ENCODE results near the gene RABEP1.
"Not testable (repeated sequence)": the region's sequence is repeated elsewhere in the genome, so short reads cannot be mapped to it uniquely, and the experiment has no call there.

Gene RABEP1

DNA sequence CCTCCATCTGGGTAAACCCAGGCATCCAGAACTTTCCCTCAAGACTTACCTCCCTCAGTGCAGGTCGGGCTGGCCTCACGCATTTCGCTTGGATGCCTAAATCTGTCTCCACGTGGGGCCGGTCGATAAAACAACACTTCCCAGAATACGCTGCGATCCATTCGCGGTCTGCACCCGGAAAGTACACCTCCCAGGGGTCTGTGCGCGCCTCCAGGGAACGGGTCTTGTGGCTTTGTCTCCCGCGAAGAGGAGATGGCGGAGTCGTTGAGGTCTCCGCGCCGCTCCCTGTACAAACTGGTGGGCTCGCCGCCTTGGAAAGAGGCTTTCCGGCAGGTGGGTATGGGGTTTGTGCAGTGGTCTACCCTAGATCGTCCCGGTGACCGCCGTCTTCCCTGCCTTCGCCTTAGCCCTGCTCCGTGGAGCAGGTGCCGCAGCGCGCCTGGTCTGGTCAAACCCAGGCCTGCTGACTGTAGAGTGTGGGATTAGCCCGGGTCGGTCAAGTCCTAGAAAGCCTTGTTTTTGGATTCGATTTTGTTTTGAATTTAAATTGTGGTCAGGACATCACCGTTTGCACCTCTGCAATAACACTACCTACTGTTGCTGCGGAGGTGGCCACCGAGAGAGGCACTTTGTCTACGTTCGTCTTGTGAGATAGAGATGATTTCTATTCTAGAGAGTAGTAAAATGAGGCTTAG lies 138.0 kb downstream of the RABEP1 start, which contains the start of gene RPAIN:
TSS of gene RPAIN (plus strand) at position 224 of the 695 bp plus-strand sequence. CDS start at position 253, 29 bp downstream.
- peak; percentile 64 for DNase-seq (ENCODE audit: low read depth, low spot score)

DNA sequence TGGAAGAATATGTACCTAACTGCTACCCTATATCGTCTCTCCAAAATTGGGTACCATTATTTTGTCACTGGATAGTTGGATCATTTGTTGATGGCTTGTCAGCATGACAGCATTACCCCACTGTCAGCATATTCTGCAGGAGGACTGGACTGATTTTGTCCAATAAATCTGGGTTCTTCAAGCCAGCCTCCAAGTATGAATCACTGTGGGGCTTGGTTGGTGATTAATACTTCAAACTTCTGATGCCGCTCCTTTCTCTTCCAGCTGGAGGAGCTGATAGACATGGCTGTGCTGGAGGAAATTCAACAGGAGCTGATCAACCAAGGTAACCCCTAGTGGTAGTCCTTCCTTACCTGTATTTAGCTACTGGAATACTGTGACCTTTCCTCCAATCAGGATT lies 140.4 kb downstream of the RABEP1 start:
- DNase-seq (ENCODE audit: low read depth, low spot score): no peak

DNA sequence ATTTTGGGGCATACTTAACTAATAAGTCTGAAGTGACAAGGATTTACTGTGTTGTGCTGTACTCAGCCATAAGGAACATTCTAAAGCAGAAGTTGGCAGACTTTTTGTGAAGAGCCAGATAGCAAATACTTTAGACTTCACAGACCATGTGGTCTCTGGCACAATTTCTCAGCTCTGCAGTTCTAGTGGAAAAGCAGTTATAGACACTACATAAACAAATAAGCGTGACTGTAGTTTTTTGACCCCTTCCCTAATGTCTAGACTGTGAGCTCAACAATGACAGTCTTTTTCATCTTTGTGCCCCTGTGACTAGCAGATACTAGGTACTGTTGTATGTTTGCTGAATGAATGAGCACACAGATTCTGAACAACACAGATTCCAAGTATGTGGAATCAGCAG lies 142.8 kb downstream of the RABEP1 start:
- DNase-seq (ENCODE audit: low read depth, low spot score): no peak

DNA sequence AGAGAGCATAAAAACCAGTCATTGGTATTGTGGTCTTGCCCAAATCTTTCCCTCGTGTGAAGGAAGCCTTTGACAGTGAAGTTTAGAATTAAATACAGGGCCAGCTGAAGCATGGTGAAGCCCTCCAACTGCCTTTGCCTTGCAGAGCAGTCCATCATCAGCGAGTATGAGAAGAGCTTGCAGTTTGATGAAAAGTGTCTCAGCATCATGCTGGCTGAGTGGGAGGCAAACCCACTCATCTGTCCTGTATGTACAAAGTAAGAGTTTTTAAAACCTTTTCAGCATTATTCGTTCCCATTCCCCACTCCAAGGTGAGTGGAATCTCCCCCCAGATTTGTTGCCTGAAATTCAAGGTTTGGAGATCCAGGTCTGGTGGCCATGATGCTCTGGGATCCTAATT lies 143.7 kb downstream of the RABEP1 start:
- DNase-seq (ENCODE audit: low read depth, low spot score): no peak

DNA sequence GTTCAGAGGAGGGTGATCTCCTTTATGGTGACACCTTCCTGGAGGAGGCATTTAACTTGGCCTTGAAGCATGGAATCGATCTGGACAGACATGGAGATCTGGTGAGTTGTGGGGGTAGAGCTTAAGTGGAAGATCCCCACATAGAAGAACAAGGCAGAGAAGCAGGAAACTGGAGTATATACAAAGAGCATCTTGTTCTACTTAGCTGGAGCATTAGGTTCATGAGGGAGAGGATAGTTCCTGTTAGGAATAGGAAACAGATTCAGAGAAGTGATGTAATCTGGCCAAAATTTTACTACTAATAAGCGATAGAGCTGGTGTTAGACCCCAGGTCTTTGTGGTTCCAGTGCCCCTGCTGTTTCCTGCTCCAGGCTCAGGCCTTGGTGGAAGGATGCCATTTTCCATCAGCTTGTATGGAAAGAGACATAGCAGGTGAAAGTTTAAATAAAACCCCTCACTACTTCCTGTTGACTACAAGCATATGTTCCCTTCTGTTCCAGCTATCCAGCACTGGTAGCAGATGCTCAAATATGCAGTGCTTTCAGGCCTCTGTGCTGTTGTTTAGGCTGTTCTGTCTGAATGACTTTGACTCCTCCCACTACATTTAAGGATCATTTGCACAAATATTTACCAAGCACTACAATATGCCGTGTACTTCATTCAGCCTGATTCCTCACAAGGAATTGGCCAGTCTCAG lies 147.3 kb downstream of the RABEP1 start:
- DNase-seq (ENCODE audit: low read depth, low spot score): no peak

DNA sequence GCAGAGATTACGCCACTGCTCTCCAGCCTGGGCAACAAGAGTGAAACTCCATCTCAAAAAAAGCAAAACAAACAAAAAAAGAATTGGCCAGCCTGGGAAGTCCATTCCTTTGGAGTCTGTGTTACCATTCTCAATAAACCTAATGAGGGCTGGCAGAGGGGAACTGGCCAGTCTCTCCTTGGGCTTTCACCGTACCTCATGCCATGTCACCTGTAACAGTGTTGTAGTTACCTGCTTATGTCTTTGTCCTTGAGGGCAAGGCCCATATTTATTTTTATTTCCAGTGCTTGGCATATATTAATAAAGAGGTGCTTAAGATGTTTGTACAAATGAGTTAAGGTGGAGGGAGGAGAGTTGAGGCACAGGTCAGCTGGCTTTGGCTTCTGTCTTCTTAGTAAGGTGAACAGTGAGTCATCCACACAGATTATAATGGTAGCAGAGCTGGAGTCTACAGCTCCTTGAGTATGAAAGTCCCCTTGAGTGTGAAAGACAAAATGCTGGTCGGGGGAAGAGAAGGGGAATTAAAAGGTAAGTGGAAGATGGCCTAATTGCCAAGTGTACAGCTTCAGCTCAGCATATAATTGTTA lies 148.4 kb downstream of the RABEP1 start:
- no peak for DNase-seq (ENCODE audit: low read depth, low spot score)

DNA sequence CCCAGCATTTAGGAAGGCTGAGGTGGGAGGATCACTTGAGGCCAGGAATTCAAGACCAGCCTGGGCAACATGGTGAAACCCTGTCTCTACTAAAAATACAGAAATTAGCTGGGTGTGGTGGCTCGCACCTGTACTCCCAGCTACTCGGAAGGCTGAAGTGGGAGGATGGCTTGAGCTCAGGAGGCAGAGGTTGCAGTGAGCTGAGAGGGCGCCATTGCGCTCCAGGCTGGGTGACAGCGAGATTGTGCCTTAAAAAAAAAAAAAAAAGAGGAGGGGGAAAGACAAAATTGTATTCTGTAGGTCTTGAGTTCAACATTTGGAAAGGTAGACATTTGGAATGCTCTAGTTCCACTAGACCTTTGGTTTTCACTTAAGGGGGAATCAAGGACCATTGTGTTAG lies 149.2 kb downstream of the RABEP1 start:
- not testable (repeated sequence) for DNase-seq (ENCODE audit: low read depth, low spot score)

DNA sequence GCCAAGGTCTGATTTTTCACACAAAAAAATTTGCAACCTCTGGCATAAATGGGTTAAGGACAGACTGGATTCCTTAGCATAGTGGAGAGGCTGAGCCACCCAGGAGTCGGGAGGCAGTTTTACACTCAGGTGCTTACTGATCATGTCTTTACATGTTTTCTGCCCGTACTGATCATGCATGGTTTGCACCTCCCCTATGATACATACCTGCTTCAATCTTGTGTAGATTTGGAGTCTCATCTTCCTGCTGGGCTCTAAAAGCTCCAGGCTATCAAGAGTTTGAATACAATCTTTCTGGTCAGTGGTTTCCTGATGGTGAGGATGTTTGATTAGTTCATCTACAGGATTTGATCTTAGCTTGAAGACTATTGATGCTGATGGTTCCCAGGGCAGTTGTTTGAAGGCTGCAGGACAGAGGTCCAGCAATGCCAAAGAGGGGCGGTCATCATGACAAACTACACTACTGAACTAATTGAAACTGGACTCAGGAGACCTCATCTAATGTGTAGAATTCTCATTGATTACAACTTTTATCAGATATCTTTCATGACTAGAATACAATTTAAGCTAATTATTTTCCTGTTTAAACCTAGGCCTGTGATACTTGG lies 150.0 kb downstream of the RABEP1 start:
- no peak for DNase-seq (ENCODE audit: low read depth, low spot score)

DNA sequence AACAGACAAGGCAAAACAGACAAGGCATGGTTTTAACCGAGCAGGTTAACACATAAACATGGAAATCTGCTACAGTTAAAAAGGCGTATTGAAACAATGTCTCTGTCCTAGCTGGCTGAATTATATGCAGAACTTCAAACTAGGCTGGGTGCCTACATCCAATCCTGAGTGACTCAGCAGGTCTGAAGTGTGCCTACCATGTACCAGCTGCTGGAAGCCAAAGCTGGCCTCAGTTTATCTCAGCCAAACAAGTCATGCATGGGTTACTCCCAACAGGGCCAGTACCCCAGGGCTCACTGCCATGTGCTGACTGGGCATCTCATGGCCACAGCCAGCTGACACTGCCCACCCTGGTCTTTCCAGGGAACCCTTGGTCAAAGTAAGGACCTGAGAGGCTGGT lies 152.9 kb downstream of the RABEP1 start:
- no peak for DNase-seq (ENCODE audit: low read depth, low spot score)

Data from activated naive CD8-positive, alpha-beta T cell treated with anti-CD3 and anti-CD28 coated beads, Interleukin-2, amount 50 U/mL, for 16 hours (primary cell).